NCI-H345 (cell line): ENCODE data around the gene TERB1.

Experiments used
- DNase-seq: peaks from one replicate; lab custom pipeline; 2025; lab: John Stamatoyannopoulos, UW

TERB1 gene, protein sequence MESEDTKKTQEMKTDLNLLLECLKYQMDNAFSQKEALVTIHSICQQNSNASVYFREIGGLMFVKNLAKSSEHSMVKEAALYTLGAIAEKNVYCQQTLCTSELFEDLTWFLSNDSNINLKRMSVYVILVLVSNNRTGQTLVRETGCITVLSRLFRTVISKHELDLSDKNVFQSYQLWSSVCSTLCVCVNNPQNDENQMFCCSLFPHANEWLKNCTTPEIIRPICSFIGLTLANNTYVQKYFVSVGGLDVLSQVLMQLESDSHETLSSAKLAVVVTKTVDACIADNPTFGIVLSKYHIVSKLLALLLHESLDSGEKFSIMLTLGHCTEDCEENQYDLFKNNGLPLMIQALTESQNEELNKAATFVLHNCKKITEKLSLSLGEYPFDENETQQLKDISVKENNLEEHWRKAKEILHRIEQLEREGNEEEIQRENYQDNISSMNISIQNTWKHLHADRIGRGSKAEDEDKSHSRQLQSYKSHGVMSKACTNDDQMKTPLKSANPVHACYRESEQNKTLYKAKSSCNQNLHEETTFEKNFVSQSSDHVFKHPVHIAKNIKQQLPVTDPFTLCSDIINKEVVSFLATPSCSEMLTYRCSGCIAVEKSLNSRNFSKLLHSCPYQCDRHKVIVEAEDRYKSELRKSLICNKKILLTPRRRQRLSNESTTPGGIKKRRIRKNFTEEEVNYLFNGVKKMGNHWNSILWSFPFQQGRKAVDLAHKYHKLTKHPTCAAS

GRCh38 chr16:66801320-66802105 lies at the start of gene TERB1:
Gene TERB1 (minus strand): TSS chr16:66801584. CDS start chr16:66796798, 4,786 bp downstream.
- no peak for DNase-seq

- DNase-seq: no peak
These were observed 48.9 kb upstream of the TERB1 start for GRCh38 chr16:66850115-66850815.

DNA sequence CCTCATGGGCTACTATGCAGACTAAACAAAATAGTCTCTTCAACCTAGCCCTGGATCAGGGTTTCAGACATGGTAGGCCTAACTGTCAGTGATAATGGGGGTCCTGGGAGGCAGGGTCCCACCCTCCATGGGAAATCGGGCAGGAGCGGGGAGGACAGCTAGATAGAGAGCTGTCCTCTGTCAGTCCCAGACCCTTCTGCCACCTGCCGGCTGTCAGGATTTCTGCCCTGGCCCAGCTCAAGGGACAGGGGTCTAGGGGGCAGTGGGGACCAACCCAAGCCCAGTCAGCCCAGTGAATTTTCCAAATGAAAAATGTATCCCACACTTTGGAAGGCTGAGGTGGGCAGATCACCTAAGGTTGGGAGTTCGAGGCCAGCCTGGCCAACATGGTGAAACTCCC lies 48.2 kb upstream of the TERB1 start:
- no peak for DNase-seq

DNA sequence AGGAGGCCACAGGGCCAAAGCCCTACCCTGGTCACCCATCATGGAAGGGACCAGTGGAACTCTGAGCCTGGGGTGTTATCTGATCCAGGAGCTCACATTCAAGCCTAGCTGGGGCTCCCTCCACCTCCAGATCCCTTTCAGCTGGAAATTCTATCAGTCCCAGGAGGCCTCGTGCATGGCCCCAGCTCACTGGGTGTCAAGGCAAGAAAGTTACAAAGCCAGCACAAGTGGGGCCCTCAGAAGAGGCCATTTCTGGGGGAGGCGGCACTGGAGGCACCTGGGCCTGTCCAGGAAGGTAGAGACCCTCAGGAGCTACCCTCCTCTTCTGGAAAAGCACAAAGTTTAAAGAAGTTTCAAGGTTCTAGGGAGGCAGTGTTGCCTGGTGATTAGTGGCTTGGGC lies 47.6 kb upstream of the TERB1 start:
- DNase-seq: no peak

DNA sequence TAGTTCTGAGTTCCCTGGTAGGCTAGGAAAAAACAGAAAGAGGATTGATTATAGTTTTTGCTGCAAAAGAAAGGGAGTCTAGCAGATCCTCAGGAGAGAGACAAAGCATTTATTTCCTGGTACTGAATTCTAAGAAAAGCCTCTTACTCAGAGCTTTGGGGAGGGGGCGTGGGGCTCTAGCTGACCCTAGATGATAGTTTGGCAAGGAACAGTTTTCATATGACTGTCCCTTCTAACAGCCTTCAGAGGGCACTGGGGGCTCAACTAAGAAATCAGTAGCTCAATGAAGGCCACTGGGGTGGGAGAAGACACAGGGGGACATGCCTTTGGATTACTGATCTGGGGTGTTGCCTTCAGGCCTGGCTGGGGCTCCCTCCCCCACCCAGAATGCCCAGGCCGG lies 46.8 kb upstream of the TERB1 start:
- no peak for DNase-seq

DNA sequence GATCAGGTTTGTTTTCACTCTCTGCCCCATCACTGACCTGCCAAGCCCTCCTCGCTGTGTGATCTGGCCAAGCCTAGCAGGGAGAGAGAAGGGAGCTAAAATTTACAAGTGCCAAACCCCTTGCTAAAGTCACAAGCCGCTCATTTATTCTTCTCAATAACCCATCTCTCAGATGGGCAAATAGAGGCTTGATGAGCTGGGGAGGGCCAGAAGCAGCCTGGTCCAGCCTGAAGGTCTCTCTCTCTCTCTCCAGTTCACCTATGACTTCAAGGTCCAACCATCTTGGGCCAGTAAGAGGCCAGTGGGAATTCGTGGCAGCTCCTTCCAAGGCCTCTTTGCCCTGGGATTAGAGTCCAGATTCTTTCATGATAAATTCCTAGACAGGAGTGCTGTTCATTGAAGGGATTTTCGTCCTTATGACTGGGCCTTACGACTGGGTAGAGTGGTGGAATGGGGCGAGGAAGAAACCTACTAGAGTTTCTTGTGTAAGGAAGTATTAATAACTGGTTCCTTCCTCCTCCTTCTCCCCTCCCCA lies 46.2 kb upstream of the TERB1 start:
- DNase-seq: no peak

DNA sequence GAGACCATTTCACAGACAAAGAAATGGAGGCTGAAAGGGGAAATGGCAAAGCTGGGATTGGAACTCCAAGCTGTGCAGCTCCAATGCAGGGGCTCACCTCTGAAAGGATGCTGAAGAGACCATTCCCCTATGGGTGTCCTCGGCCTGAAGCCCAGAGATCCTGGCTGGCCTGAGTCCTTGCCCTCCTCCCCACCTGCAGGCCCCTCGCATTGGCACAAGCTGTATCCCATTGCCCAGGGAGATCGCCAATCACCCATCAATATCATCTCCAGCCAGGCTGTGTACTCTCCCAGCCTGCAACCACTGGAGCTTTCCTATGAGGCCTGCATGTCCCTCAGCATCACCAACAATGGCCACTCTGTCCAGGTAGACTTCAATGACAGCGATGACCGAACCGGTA lies 45.4 kb upstream of the TERB1 start:
- no peak for DNase-seq

DNA sequence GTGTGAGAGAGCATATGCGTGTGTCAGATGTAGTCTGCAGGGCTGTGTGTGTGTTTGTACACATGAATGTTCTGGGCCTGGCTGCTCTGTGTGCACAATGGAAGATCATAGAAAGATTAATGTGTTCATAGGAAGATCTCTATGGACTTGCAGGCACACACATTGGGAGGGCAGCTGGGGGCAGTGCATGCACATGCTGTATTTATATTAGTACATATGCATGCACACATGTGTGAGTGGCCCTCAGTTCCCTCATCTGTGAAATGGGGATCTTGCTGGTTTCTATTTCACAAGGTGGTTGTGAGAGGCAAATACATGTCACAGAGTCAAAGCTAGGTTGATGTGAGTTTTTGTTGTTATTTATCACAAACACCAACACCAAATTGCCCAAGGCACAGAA lies 44.9 kb upstream of the TERB1 start:
- no peak for DNase-seq

- peak; percentile 9 for DNase-seq
These were observed 44.4 kb upstream of the TERB1 start for GRCh38 chr16:66845791-66846221.

DNA sequence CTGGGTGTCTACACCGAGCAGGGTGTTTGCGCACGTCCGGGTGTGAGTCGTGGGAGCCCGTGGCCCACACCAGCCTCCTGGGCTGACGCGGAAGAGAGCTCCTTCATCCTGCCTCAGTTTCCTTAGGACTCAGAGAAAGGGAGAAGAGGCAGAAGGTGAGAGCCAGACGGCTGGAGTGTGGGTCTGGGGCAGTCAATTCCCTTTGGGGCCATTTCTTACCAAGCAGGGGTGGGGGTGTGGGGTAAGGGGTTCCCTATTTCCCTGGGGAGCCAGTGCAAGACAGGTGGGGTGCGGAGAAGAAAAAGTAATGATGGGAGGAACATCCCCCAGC lies 43.7 kb upstream of the TERB1 start:
- no peak for DNase-seq

DNA sequence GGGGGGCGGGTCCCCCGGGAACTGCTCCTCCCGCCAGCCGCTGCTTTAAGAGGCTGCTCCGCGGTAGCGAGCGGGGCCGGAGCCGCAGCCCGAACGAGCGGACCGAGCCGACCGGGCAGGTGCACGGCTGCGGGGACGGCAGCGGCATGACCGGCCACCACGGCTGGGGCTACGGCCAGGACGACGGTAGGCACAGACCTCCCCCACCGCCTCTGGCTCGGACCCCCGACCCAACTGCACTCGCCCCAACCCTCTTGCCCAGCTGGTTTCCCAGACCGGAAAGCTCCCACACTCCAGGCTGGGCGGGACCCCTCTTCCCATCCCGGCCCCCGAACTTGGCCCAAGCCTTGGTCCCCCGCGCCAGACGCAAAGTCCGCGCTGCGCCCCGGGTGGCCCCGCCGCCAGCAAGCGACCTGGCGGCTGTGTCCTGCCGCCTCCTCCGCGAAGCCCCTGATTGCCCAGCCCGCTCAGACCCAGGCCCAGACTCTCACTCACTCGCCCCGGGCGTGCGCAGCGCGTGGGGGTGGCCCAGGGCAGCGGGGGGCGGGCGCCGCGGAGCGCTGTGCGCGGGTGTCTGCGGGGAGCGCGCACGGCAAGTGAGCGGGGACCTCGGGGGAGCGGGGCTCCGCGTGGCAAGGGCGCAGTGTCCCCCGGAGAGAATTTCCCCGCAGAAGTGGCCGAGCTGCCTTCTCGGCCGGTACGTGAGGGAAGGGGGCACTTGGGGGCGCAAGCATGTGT lies 43.1 kb upstream of the TERB1 start, which contains the start of gene CA7:
Gene CA7, plus strand, starts transcription at position 73 of the 738 bp plus-strand sequence. Its CDS starts 74 bp downstream, at position 147.
- no peak for DNase-seq

GRCh38 chr16:66844009-66844341 lies 42.6 kb upstream of the TERB1 start:
- DNase-seq: no peak

- DNase-seq: no peak
These were observed 41.8 kb upstream of the TERB1 start for GRCh38 chr16:66843191-66843590.

GRCh38 chr16:66842765-66843164 lies 41.4 kb upstream of the TERB1 start:
- no peak for DNase-seq

DNA sequence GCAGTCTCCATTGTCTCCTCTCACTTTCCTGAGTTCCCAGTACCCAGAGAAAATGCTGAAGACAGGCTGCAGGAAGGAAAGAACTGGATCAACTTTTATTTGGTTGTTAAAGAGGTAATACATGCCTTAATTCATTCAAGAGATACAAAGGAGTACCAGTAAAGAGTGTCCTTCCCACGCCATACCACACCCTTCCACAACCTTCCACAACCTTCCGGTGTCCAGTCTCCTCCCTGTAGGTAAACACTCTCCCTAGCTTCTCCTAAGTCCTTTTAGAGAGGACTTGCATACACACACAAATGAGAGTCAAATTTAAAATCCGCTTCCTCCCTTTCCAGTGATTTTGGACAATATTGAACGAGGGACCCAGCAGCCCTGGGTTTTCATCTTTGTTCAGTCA lies 40.0 kb upstream of the TERB1 start:
- DNase-seq: no peak

- no peak for DNase-seq
These were observed 39.5 kb upstream of the TERB1 start for GRCh38 chr16:66840883-66841282.

GRCh38 chr16:66834746-66835145 lies 33.4 kb upstream of the TERB1 start:
- DNase-seq: no peak

GRCh38 chr16:66832661-66833305 lies 31.4 kb upstream of the TERB1 start:
- no peak for DNase-seq

DNA sequence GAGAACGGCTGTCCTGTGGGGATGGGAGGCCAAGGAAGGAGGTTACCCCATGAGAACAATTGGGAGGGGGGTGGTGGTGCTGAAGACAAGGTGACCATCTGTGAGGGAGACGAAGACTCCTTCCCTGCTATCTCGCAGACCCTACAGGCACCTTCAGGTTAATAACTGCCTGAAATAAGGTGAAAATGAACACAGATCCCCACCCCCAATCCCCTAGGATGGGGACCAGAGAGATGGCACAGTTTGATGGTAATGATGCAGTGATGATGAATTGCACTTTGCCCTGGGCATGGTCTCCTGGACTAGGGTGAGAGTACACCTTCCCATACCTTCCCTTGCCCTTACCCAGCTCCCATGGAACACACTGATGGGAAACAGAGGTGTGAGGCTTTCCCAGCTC lies 30.8 kb upstream of the TERB1 start:
- DNase-seq: no peak
